Epithelial cell of umbilical artery (primary cell): ENCODE data around the gene APOBEC3H. TPM values are rescaled to one million over a fixed set of nuclear protein-coding genes. Genes with fewer than 3 reads are reported as not detected.

Experiments
- total RNA-seq: library from RNA; depleted of rRNA; stranded (reverse); fragments of >200 nt; gene quantifications from 2 replicates; pipeline ENCODE4 v1.2.3, GENCODE V29; 2014

The APOBEC3H gene
- 0.32 TPM in 1 of 2 replicates, not detected in the other for total RNA-seq

GRCh38 chr22:39097098-39098020 lies at the start of gene APOBEC3H:
Gene APOBEC3H, plus strand, starts transcription at chr22:39097244. Its CDS starts 3,035 bp downstream, at chr22:39100279.

GRCh38 chr22:39077026-39077840 lies 19.8 kb upstream of the APOBEC3H start, which contains the start of gene APOBEC3G:
Gene APOBEC3G, plus strand, starts transcription at chr22:39077275. Its CDS starts 87 bp downstream, at chr22:39077362.

GRCh38 chr22:39152511-39153219 lies 55.6 kb downstream of the APOBEC3H start, which contains the start of gene CBX7:
Gene CBX7, minus strand, starts transcription at chr22:39152680. Its CDS starts 236 bp downstream, at chr22:39152444.

Other genes starting within 250 kb of the APOBEC3H start
- 28.3 and 31.6 TPM in 2 replicates for gene CBX6, start 225.0 kb upstream of the APOBEC3H start, total RNA-seq
- not detected in 2 replicates for gene APOBEC3A, start 139.6 kb upstream of the APOBEC3H start, total RNA-seq
- gene APOBEC3B, start 114.9 kb upstream of the APOBEC3H start, total RNA-seq = 2.3 and 3.5 TPM in 2 replicates
- 1.3 and 1.7 TPM in 2 replicates for gene APOBEC3C, start 83.0 kb upstream of the APOBEC3H start, total RNA-seq
- gene APOBEC3D, start 76.1 kb upstream of the APOBEC3H start, total RNA-seq = 1.4 and 1.9 TPM in 2 replicates
- gene APOBEC3F, start 56.4 kb upstream of the APOBEC3H start, total RNA-seq = 4.5 and 5.2 TPM in 2 replicates
- 2.9 and 17.6 TPM in 2 replicates for gene APOBEC3G, start 20.0 kb upstream of the APOBEC3H start, total RNA-seq
- gene CBX7, start 55.4 kb downstream of the APOBEC3H start, total RNA-seq = 1.3 and 3.2 TPM in 2 replicates
- 43.6 and 51.0 TPM in 2 replicates for gene PDGFB, start 147.7 kb downstream of the APOBEC3H start, total RNA-seq
- gene RPL3, start 222.4 kb downstream of the APOBEC3H start, total RNA-seq = 1,675 and 4,052 TPM in 2 replicates